T-cell (primary cell): Measurements from ENCODE around the gene ANXA8L1. TPM values are rescaled to one million over a fixed set of nuclear protein-coding genes. Genes with fewer than 3 reads are reported as not detected.
"Not testable (repeated sequence)": the region's sequence is repeated elsewhere in the genome, so short reads cannot be mapped to it uniquely, and the experiment has no call there.

ENCODE experiments used
- ATAC-seq, 4 experiments: fragments of 200-7000 bp in 3 of 4; fragments of 150-1000 bp in 1 of 4; cut with Tn5 transposase; replicated peaks in 1 of 4; 1 replicate in 3 of 4; 2 replicates in 1 of 4; pipeline ENCODE4 v1.10.0; 2021; ENCODE audit warnings: moderate library complexity in 3 of 4, mild to moderate bottlenecking in 2 of 4, moderate number of reproducible peaks in 1 of 4
- CTCF ChIA-PET, 2 donors: fragments of 300-600 bp; sonication (Branson Sonifier 250); formaldehyde crosslinking; loops; one replicate each; lab custom pipeline; 2022; ENCODE audit warnings: antibody characterized with exemption in 2 of 2; lab: Charles Lee
- POLR2A ChIA-PET, 2 donors: fragments of 300-600 bp; sonication (Branson Sonifier 250); formaldehyde crosslinking; loops; one replicate each; lab custom pipeline; 2022; ENCODE audit warnings: antibody characterized with exemption in 2 of 2; lab: Charles Lee
- DNase-seq, 35 experiments: peaks; one replicate each; pipeline versions ENCODE4 v3.0.0 to v3.0.0-alpha.2; 2013 to 2023
- H3K27ac ChIP-seq: one replicate; pipeline ENCODE4 v1.5.1; 2013; ENCODE audit warnings: low read length
- H3K27me3 ChIP-seq, 2 experiments: replicated peaks in 1 of 2; 1 replicate in 1 of 2; 2 replicates in 1 of 2; pipeline versions ENCODE4 v1.6.1 to v1.7.0; 2013; ENCODE audit warnings: low read length in 1 of 2, mixed read lengths in 1 of 2; ENCODE audit not compliant: control insufficient read depth in 2 of 2, insufficient read depth in 2 of 2; ENCODE audit errors: extremely low read depth in 1 of 2
- H3K36me3 ChIP-seq, 2 donors: 1 replicate in 1 of 2; 2 replicates in 1 of 2; pipeline versions ENCODE4 v1.6.1 to v1.7.0; 2013; ENCODE audit warnings: low read length in 1 of 2; ENCODE audit not compliant: control insufficient read depth in 2 of 2, insufficient read depth in 1 of 2; ENCODE audit errors: extremely low read depth in 1 of 2
- H3K4me1 ChIP-seq, 2 experiments: 1 replicate in 1 of 2; 2 replicates in 1 of 2; pipeline versions ENCODE4 v1.6.1 to v1.7.0; 2013; ENCODE audit warnings: low read length in 2 of 2, mixed read lengths in 1 of 2; ENCODE audit not compliant: insufficient read depth in 2 of 2, control insufficient read depth in 1 of 2; ENCODE audit errors: extremely low read depth in 1 of 2
- H3K4me3 ChIP-seq, 2 donors: 1 replicate in 1 of 2; 2 replicates in 1 of 2; pipeline versions ENCODE4 v1.5.1 to v1.7.0; 2013; ENCODE audit warnings: mild to moderate bottlenecking in 2 of 2, low read length in 1 of 2, moderate library complexity in 1 of 2; ENCODE audit not compliant: control insufficient read depth in 1 of 2; ENCODE audit errors: extremely low read depth in 1 of 2
- H3K9me3 ChIP-seq: 2 replicates; pipeline ENCODE4 v1.7.0; 2013
- H3K27ac Mint-ChIP-seq, 2 donors: one replicate each; pipeline ENCODE4 v1.8.0; 2020 to 2021; ENCODE audit warnings: mild to moderate bottlenecking in 2 of 2, mixed read lengths in 2 of 2
- H3K27me3 Mint-ChIP-seq, 2 donors: one replicate each; pipeline ENCODE4 v1.8.0; 2021 to 2022; ENCODE audit warnings: mixed read lengths in 2 of 2
- H3K36me3 Mint-ChIP-seq: one replicate; pipeline ENCODE4 v1.8.0; 2021; ENCODE audit warnings: mixed read lengths
- H3K4me1 Mint-ChIP-seq, 3 donors: one replicate each; pipeline ENCODE4 v1.8.0; 2020 to 2022; ENCODE audit warnings: mixed read lengths in 3 of 3, mild to moderate bottlenecking in 1 of 3
- H3K4me3 Mint-ChIP-seq, 3 donors: one replicate each; pipeline ENCODE4 v1.8.0; 2020 to 2022; ENCODE audit warnings: mild to moderate bottlenecking in 3 of 3, mixed read lengths in 3 of 3, moderate library complexity in 3 of 3
- H3K9me3 Mint-ChIP-seq, 3 donors: one replicate each; pipeline ENCODE4 v1.8.0; 2020 to 2022; ENCODE audit warnings: mixed read lengths in 3 of 3
- WGBS: methylation state at CpG from one replicate; pipeline ENCODE4 v1.1.5; 2013; ENCODE audit warnings: missing lambda C conversion rate; ENCODE audit not compliant: insufficient coverage; 5-methylcytosine and 5-hydroxymethylcytosine counted together
- total RNA-seq, 35 experiments: library from RNA in 6 of 35; stranded (reverse) in 6 of 35; fragments of 120-200 nt in 1 of 35; gene quantifications; one replicate each; pipeline versions ENCODE4 v1.2.1 to v1.2.4 and lab custom pipeline; 2013 to 2026

ANXA8L1 gene, protein sequence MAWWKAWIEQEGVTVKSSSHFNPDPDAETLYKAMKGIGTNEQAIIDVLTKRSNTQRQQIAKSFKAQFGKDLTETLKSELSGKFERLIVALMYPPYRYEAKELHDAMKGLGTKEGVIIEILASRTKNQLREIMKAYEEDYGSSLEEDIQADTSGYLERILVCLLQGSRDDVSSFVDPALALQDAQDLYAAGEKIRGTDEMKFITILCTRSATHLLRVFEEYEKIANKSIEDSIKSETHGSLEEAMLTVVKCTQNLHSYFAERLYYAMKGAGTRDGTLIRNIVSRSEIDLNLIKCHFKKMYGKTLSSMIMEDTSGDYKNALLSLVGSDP
- total RNA-seq (not detected), total RNA-seq (lab: John Stamatoyannopoulos, UW) (0 to 0.07 (median 0) reads per million in 29 experiments)
- total RNA-seq (2013), result not detected

DNA sequence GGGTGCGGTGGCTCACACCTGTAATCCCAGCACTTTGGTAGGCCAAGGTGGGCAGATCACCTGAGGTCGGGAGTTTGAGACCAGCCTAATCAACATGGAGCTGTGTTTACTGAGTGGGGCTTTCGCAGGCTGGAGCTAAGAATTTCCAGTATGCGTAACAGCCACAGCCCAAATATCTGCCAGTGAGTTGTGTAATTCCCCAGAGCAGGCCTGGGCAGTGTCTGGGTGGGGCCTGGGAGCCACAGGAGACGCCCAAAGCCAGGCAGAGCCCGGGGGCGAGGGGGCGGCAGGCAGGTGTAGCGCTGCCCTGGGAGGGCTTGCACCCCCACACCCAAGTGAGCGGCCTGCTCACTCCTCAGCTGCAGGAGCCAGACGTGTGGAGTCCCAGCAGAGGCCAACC lies at the start of gene ANXA8L1:
ANXA8L1 (plus strand) TSS at position 371 of the 400 bp plus-strand sequence. CDS start 76 bp downstream, outside the sequence.
- DNase-seq, H3K4me1 ChIP-seq, H3K27ac Mint-ChIP-seq, ATAC-seq, H3K4me3 ChIP-seq, CTCF ChIA-PET, H3K4me3 Mint-ChIP-seq, H3K27ac ChIP-seq, H3K27me3 ChIP-seq, H3K9me3 ChIP-seq, POLR2A ChIA-PET, H3K27me3 Mint-ChIP-seq, H3K4me1 Mint-ChIP-seq, H3K36me3 Mint-ChIP-seq, H3K9me3 Mint-ChIP-seq, H3K36me3 ChIP-seq: not testable (repeated sequence)
- WGBS, result no CpG with 5 or more reads among the region's 11 CpGs

DNA sequence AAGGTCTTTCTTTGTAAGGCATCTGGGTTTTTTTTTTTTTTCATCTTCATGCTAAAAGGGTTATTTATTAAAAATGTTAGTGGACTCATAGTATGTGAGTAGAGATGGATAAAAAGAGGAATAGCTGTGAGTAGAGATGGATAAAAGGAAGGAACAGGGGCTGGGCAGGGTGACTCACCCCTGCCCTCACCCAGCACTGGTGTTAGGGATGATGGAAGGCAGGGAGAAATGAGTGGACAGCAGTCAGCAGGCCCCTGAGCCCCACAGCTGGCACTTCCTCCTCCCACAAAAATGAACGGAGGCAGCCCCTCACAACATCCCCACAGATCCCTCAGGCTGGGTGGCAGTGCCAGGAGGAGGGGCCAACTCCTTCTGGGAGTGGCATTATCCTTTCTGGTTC lies 49.5 kb upstream of the ANXA8L1 start:
- no peaks in the 10 kb centered on the region for H3K36me3 ChIP-seq
- no peaks in the 10 kb centered on the region for H3K4me1 ChIP-seq
- no peaks in the 10 kb centered on the region for H3K36me3 Mint-ChIP-seq
- ChIA-PET POLR2A (interaction anchor here in 1 of 2 donors (0.7 kb wide), 1 partner anchor 1338 kb away, joined by 4 read pairs; no protein-coding TSS in a partner anchor), CTCF (interaction anchor here (0.7 to 1.1 kb wide), 3 partner anchors 11 to 1357 kb away, joined by 3 read pairs; no protein-coding TSS in a partner anchor)
- WGBS, result 67% methylated on average over 1 of the region's 1 CpG
- H3K27ac Mint-ChIP-seq, result no peak overlapping the region
- no peak overlapping the region for H3K4me3 Mint-ChIP-seq
- no peak for DNase-seq
- no peak overlapping the region for H3K4me3 ChIP-seq
- ATAC-seq, result no peak
- no peaks in the 10 kb centered on the region for H3K9me3 ChIP-seq
- H3K27me3 Mint-ChIP-seq, result peaks cover 0 to 5% of the 10 kb centered on the region in 2 donors
- no peak overlapping the region for H3K27ac ChIP-seq
- H3K4me1 Mint-ChIP-seq, result no peaks in the 10 kb centered on the region
- H3K27me3 ChIP-seq, result peaks cover 0 to 11% of the 10 kb centered on the region in 2 experiments
- no peaks in the 10 kb centered on the region for H3K9me3 Mint-ChIP-seq

DNA sequence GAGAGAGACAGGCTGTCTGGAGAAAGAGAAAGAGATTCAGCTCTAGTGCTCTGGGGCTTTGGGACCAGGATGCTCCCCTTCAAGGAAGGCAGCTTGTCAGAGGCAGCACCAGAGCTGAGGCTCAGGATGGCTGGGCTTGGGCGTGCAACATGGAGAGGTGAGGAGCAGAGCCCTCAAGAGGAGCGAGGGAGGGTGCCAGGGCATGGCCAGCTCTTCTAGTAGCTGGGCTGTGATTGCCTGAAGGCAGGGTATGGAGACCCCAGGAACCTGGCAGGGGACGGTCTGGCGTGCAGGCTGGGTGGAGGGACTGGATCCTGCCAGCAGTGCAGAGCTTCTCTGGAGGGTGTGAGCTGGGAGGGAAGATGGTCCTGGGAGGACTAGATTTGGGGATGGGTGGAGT lies 48.6 kb upstream of the ANXA8L1 start:
- Histone ChIP-seq H3K9me3 (no peaks in the 10 kb centered on the region), H3K27me3 (peaks cover 0 to 13% of the 10 kb centered on the region in 2 experiments), H3K27ac (no peak overlapping the region), H3K4me3 (no peak overlapping the region), H3K4me1 (no peaks in the 10 kb centered on the region), H3K36me3 (no peaks in the 10 kb centered on the region)
- Mint-ChIP-seq H3K4me1 (no peaks in the 10 kb centered on the region), H3K27me3 (peaks cover 0 to 5% of the 10 kb centered on the region in 2 donors), H3K27ac (no peak overlapping the region), H3K9me3 (no peaks in the 10 kb centered on the region), H3K4me3 (no peak overlapping the region), H3K36me3 (no peaks in the 10 kb centered on the region)
- 88% methylated on average over 4 of the region's 4 CpGs for WGBS
- no peak for ATAC-seq
- ChIA-PET CTCF (no interaction called here), POLR2A (no interaction called here)
- DNase-seq, result no peak

DNA sequence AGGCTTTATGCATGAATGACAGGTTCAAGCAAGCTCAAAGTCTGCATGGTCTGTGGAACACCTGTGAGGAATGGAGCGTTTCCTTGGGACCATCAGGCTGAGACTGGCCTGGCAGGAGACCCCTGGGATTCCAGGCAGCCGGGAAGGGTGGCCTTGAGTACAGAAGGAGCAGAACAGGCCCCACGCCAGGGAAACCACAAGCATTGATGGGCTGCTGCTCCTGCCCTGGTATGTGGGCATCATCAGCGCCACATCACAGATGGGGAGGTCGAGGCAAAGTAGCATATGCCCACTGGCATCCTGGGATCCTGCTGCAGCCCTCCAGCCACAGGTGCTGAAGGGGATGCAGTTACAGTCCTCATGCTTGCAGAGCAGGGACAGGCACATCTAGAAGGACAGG lies 47.9 kb upstream of the ANXA8L1 start:
- peaks cover 0 to 5% of the 10 kb centered on the region in 2 donors for H3K27me3 Mint-ChIP-seq
- no peak overlapping the region for H3K4me3 ChIP-seq
- H3K4me3 Mint-ChIP-seq, result no peak overlapping the region
- H3K36me3 Mint-ChIP-seq, result no peaks in the 10 kb centered on the region
- ChIA-PET POLR2A (no interaction called here), CTCF (no interaction called here)
- ATAC-seq (no peak), DNase-seq (no peak)
- H3K27ac ChIP-seq, result no peak overlapping the region
- H3K4me1 Mint-ChIP-seq, result no peaks in the 10 kb centered on the region
- H3K9me3 Mint-ChIP-seq, result no peaks in the 10 kb centered on the region
- H3K9me3 ChIP-seq, result no peaks in the 10 kb centered on the region
- no peaks in the 10 kb centered on the region for H3K36me3 ChIP-seq
- H3K27me3 ChIP-seq, result peaks cover 0 to 13% of the 10 kb centered on the region in 2 experiments
- WGBS, result 57% methylated on average over 5 of the region's 5 CpGs
- H3K4me1 ChIP-seq, result no peaks in the 10 kb centered on the region
- H3K27ac Mint-ChIP-seq, result no peak overlapping the region

DNA sequence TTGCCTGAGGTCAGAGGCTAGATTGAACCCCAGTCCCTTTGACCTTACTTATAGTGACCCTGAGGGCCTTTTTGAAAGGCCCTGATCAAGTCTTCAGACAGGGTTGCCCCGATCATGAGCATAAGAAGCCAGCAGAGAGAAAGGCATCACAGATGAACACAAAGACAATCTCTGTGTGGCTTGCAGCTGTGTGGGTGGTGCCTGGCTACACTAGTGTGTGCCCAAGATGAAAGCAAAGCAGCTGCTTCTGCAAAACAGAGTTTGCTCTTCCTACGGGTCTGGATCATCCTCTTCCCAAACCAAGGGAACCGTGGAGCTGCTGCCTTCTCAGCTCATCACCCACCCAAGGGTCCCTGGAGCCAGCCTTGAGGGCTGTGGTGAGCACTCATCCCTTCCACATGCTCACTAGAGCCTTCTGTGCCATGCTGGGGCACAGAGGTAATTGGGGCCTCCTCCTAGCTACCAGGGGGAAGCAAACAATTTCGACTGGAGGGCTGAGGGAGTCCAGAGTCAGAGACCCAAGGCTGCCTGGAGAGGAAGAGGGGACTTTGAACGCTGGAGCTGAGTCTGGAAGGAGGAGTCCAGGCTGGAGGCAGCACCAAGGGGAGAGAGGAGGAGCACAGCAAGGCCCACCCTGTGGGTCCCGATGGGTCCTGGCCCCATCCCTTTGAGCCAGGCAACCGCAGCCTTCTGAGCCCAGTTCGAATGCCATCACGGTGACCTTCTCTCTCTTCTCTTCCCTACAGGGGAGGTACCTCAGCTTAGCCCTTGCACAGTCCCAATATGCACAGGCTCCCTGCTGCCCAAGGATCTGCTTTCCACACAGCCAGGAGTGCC lies 46.5 kb upstream of the ANXA8L1 start:
- no peak overlapping the region for H3K27ac ChIP-seq
- ChIA-PET CTCF (no interaction called here), POLR2A (interaction anchor here in 1 of 2 donors (0.8 kb wide), 1 partner anchor 186 kb away, joined by 5 read pairs; no protein-coding TSS in a partner anchor)
- Mint-ChIP-seq H3K4me3 (no peak overlapping the region), H3K27ac (no peak overlapping the region), H3K9me3 (no peaks in the 10 kb centered on the region), H3K4me1 (no peaks in the 10 kb centered on the region), H3K36me3 (no peaks in the 10 kb centered on the region), H3K27me3 (peaks cover 0 to 5% of the 10 kb centered on the region in 2 donors)
- H3K9me3 ChIP-seq, result no peaks in the 10 kb centered on the region
- H3K4me3 ChIP-seq, result no peak overlapping the region
- ATAC-seq (no peak), DNase-seq (no peak)
- no peaks in the 10 kb centered on the region for H3K4me1 ChIP-seq
- no peaks in the 10 kb centered on the region for H3K36me3 ChIP-seq
- peaks cover 0 to 13% of the 10 kb centered on the region in 2 experiments for H3K27me3 ChIP-seq
- 59% methylated on average over 8 of the region's 9 CpGs for WGBS

DNA sequence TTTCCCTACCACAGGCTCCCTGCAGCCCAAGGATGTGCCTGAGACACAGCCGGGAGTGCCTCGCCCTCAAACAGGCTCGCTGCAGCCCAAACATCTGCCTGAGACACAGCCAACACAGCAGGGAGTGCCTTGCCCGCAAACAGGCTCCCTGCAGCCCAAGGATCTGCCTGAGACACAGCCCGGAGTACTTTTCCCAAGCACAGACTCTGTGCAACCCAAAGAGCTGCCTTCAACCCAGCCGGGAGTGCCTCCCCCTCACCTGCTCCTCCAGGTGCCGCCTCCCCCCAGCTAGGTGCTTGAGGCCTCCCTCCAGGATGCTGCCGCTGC lies 45.9 kb upstream of the ANXA8L1 start:
- WGBS, result 92% methylated on average over 7 of the region's 8 CpGs
- Mint-ChIP-seq H3K9me3 (no peaks in the 10 kb centered on the region), H3K27me3 (peaks cover 0 to 5% of the 10 kb centered on the region in 2 donors), H3K27ac (no peak overlapping the region), H3K4me3 (no peak overlapping the region), H3K4me1 (no peaks in the 10 kb centered on the region), H3K36me3 (no peaks in the 10 kb centered on the region)
- POLR2A ChIA-PET, result interaction anchor here in 1 of 2 donors (0.8 kb wide), 1 partner anchor 185 kb away, joined by 5 read pairs; no protein-coding TSS in a partner anchor
- ATAC-seq (no peak), DNase-seq (no peak)
- CTCF ChIA-PET, result interaction anchor here in 1 of 2 donors (0.6 kb wide), 1 partner anchor 1071 kb away, joined by 4 read pairs; no protein-coding TSS in a partner anchor
- Histone ChIP-seq H3K27ac (no peak overlapping the region), H3K36me3 (no peaks in the 10 kb centered on the region), H3K4me3 (no peak overlapping the region), H3K27me3 (peaks cover 0 to 13% of the 10 kb centered on the region in 2 experiments), H3K4me1 (no peaks in the 10 kb centered on the region), H3K9me3 (no peaks in the 10 kb centered on the region)
